GM23248 (cell line): Measurements from ENCODE around the gene C3orf70.

Source experiments
- EZH2 ChIP-seq: fragments of 200-600 bp; sonication (generic); IDR thresholded peaks from 2 replicates; pipeline ENCODE4 v1.6.1; 2018; ENCODE audit warnings: antibody characterized with exemption, mild to moderate bottlenecking; ENCODE audit not compliant: insufficient read depth, poor library complexity, severe bottlenecking
- EZH2phosphoT487 ChIP-seq: fragments of 200-600 bp; sonication (generic); IDR thresholded peaks from 2 replicates; pipeline ENCODE4 v1.6.1; 2018; ENCODE audit warnings: antibody characterized with exemption, moderate library complexity, mild to moderate bottlenecking, low read depth; ENCODE audit not compliant: insufficient read depth

- TF ChIP-seq EZH2: no peak
- no peak for TF ChIP-seq EZH2phosphoT487
Observed at GRCh38 chr3:185028121-185028520, 124.7 kb downstream of the C3orf70 start.
